Cardiac septum (tissue), 1 donor: Measurements from ENCODE around the gene TNNT3. TPM values are rescaled to one million over a fixed set of nuclear protein-coding genes. Genes with fewer than 3 reads are reported as not detected.

Experiments
- DNase-seq: peaks from one replicate; pipeline ENCODE4 v3.0.0-alpha.2; 2020; ENCODE audit warnings: low spot score
- intact Hi-C: fragments of 100-400 bp; cut with DNase I; formaldehyde crosslinking; loops from one replicate; pipeline ENCODE4 v1.14.0; 2022
- microRNA-seq: library from miRNA; unstranded; fragments of <30 nt; microRNA quantifications from one replicate; pipeline ENCODE4 v1.2.0, GENCODE V29; 2020
- total RNA-seq: library from RNA; stranded (reverse); fragmentation: NEBNext Ultra II Directional; extraction: Animal tissue kit (Norgen Biotek cat#: 25700); gene quantifications from one replicate; pipeline ENCODE4 v1.2.1, GENCODE V29; 2021
- donor health status: DM: no; HTN: no; CAD: no.

The TNNT3 gene
- total RNA-seq, 1 donor from 2014 or later: 41.5 TPM

DNA sequence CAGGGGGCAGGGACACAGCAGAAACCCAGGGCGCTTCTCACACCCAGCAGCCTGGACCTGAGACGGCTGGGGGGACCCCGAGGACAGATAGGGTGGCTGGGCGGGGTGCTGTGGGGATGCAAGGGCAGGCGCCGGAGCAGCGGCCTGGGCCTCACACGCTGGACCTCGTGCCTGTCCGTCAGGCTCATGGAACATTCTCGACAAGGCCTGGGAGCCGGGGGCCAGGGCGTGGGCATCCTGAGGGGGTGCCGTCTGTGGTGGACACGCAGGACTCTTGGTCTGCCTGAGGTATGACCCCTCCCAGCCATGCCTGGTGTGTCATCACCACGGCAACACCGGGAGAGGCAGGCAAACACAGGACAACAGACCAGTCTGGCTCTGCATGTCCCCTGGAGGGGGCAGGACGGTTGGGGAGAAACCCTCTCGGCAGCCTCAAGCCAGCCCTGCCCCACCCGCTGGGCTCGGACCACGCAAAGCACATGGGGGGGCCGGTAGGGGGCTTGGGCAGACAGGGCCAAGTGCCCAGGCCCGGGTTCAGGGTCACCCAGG lies 49.0 kb downstream of the TNNT3 start:
- intact Hi-C loops: no loop called here
- peak; percentile 63 for DNase-seq

DNA sequence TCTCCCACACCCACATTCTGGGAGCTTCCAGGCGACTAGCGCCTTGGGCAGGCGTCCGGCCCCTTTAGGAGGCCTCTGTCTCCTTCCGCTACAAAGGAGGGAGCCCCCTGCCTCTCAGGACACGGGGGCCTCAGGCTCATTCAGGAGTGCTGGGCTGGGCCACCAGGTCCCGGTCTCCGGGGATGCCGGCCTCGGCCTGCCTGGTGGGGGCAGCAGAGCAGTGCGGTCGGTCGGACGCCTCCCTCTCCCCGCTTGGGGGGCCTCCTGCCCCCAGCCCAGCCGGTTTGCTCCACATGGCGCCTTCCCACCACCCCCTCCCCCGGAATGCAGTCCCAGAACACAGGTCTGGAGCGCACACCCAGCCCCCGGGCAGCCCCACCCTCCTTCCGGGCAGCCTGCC lies 49.5 kb downstream of the TNNT3 start:
- intact Hi-C loops: no loop called here

DNA sequence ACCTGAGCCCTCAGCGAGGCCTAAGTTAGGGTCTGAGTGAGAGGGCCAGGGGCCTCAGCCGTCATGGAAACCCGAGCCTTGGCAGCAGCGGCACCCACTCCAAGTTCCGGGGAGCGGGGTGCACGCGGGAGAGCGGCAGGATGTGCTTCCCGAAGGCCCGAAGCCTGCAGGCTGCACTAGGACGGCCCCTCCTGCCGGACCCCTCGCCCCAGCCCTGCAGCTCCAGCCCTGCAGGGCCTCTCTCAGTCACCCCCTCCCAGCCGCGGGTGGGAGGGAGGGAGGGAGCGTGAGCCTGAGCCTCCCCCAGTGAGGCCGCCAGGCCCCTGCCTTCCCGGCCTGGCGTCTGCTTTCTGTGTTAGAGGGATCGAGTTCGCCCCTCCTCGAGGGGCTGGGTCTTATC lies 50.3 kb downstream of the TNNT3 start:
- intact Hi-C loops: no loop called here

More for the DNA sequence above, 49.5 kb downstream of the TNNT3 start:
- no peak for DNase-seq

DNA sequence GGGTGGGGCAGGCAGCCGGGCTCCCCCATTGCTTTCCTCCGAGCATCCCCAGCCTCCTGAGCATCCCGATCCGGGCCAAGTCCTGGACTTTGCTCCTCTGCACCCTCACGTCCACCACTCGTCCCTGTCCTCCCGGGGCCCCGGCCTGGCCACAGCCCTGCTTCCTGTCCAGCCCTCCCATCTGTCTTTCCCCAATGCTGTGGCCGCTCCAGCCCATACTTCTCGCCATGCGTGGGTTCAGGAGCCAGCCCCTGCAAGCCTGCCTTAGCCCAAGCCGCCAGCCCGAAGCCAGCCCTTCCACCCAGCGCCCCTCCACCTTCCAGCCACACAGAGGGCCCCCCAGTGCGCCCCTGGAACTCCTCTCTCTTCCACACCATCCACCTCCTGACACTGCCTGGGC lies 51.5 kb downstream of the TNNT3 start:
- DNase-seq: no peak
- intact Hi-C loops: no loop called here

More for the DNA sequence above, 50.3 kb downstream of the TNNT3 start:
- DNase-seq: no peak

DNA sequence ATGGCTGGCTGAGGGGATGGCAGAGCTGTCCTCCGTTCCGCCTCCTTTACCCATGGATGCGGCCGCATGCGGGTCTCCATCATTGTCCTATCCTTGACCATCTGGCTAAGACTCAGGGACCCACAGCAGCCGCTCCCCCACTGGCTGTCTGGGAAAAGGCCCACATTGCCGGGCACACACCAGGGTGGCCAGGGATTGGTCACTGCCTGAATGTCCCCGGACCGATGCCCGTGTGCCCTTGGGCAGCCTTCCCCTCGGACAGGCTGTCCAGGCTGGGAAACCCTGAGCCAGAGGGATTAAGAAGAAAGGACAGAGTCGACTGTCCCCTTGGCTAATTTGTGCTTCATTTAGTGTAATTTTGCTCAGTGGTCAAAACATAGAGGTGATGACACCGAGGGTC lies 55.7 kb downstream of the TNNT3 start:
- DNase-seq: no peak
- intact Hi-C loops: no loop called here

DNA sequence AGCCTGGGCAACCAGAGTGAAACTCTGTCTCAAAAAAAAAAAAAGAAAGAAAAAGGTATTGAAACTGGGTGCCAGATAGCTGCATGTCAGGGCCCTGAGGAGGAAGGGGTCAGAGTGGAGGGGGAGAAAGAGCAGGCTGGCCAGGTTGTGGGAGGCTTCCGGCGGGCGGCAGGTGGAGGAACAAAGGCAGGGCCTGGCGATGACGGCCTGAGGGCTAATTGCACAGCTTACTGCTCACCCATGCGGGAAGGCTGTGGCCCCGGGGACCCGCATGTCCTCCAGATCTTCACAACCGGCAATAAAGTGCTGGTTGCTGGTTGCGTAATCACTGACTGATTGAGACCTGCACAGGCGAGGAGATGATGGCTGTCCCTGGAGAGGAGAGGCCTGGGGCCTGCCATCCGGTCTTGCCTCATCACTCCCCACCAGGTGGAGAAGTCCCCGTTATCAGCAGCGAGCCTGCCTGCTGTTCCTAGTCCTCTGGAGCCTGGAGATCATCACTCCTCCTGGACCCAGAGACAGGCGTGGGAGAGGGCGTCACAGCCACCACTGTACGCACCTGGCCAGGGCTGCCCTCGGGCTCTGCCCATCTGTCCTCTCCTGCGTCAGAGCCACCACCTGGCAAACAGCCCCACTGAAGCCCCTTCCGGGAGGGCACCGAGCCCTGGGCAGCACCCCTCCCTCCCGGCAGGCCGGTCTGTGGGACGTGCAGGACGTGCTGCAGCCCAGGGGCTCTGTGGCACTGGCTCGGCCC lies 59.4 kb downstream of the TNNT3 start:
- DNase-seq: no peak
- intact Hi-C loops: no loop called here

DNA sequence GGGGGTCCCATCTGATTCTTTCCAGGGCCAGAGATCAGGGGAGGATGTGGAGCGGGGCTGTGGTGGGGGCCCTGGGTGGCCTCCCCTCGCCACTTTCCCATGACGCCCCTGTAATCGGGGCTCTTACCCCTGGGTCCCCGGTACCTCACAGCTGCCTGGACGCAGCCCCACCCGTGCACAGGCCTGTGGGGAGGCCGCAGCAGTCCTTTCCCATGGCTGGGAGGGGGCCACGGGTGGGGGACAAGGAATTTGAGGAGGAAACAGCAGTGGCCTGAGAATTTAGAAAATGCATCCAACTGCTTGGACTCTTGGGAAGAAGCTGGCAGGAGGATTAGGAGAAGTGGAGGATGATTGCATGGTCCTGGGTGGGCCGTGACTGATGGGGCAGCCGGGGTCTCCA lies 60.1 kb downstream of the TNNT3 start:
- DNase-seq: no peak

DNA sequence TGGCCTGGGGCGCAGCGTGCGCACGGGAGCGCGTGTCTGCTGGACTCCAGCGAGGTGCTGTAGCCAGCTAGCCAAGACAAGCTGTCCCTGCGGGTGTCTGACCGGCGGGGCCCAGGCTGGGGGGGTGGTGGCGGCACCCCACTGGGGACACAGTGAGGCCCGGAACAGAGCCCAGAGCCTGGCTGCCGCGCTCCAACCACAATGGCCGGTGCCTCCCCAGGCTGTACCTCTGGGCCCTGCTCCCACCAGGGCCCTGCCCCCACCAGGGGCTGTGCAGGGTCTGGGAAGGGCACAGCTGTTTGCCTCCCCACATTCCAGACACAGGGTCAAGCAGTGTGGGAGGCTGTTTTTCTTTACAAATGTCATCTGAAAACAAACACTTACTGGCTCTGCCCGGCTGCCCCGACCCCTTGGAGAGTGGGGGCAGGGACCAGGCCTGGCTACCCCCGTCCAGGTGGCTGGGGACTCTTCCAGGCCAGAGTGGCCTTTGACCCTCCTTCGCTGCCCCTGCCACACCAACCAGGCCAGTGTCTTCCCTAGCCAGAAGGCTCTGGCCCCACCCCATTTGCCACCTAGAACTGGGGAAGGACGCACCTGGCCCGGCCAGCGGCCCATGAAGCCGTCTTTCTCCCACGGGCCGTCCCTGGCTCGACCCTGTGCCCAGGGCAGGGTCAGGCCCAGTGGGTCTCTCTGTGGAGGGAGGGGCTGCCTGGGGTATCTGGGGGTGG lies 63.5 kb downstream of the TNNT3 start:
- intact Hi-C loops: no loop called here
- DNase-seq: no peak

More for the DNA sequence above, 60.1 kb downstream of the TNNT3 start:
- intact Hi-C loops: no loop called here

DNA sequence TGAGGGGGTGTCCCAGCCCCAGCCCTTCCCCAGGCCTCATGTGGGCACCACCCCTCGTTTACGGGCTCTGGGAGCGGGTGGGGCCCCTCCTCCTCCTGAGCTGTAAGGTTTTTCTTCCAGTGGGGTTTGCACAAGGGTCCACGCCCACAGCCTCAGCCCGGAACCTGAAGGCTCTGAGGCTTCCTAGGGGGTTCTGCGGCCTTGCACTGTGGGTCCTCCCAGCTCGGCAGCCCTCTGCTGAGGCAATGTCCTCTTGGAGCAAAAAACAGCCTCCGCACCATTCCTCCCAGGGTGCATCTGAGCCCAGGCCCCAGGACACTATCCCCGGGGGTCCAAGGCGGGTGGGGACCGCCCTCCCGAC lies 64.1 kb downstream of the TNNT3 start:
- DNase-seq: no peak
- intact Hi-C loops: no loop called here

DNA sequence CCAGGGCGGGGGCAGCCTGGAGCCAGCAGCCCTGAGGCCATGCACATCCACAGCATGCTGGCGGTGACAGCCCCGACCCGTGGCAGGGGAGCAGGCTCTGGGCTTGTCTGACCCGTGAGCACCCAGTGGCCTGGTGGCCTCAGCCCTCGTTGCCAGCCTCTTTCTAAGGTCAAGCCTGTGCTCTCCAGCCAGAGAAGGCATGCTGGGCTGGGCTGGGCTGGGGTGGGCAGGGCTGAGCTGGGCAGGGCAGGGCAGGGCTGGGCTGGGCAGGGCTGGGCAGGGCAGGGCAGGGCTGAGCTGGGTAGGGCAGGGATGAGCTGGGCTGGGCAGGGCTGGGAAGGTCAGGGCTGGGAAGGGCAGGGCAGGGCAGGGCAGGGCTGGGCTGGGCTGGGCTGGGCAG lies 67.5 kb downstream of the TNNT3 start:
- intact Hi-C loops: no loop called here
- no peak for DNase-seq

DNA sequence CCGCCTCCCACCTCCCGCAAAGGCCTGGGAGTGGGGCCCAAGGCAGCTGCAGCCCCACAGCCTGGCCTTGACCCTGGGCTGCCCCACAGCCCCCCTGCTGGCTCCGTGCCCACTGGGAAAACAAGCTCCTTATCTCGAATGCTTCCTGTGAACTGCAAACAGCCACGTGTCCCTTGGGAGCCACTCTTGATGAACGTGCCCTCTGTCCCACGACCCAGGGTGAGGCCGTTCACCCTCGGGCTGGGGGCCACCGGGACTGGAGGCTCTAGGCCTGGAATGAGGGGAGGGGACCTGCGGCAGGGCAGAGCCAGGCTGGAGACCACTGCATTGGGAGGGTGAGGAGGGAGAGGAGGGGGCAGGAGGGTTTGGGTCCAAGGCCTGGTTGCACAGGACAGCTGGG lies 68.7 kb downstream of the TNNT3 start:
- no peak for DNase-seq
- intact Hi-C loops: no loop called here

Small RNA genes lying within 50 kb of the gene (microRNA-seq; reads per million reads assigned to microRNA genes)
- not detected for gene MIR7847

Other genes starting within 250 kb of the TNNT3 start
- gene KRTAP5-6, start 222.5 kb upstream of the TNNT3 start, total RNA-seq: not detected
- 2.0 TPM for gene IFITM10, start 169.1 kb upstream of the TNNT3 start, total RNA-seq
- gene CTSD, start 155.8 kb upstream of the TNNT3 start, total RNA-seq: 521 TPM
- not detected for gene SYT8, start 84.7 kb upstream of the TNNT3 start, total RNA-seq
- gene TNNI2, start 80.7 kb upstream of the TNNT3 start, total RNA-seq: 0.78 TPM
- 35.1 TPM for gene LSP1, start 66.6 kb upstream of the TNNT3 start, total RNA-seq
- gene PRR33, start 27.8 kb upstream of the TNNT3 start, total RNA-seq: 0.75 TPM
- gene MRPL23, start 27.6 kb downstream of the TNNT3 start, total RNA-seq: 85.0 TPM
- gene H19, start 78.1 kb downstream of the TNNT3 start, total RNA-seq: 656 TPM
- gene IGF2, start 219.7 kb downstream of the TNNT3 start, total RNA-seq: 87.7 TPM
- not detected for gene INS, start 241.5 kb downstream of the TNNT3 start, total RNA-seq